A549 (cell line): ENCODE measurements around the gene IGSF5. TPM values are rescaled to one million over a fixed set of nuclear protein-coding genes. Genes with fewer than 3 reads are reported as not detected.

Experiments
- ATAC-seq, 2 experiments: fragments of 200-7000 bp in 1 of 2; fragments of >200 bp in 1 of 2; cut with Nextera tagmentation in 1 of 2; cut with Tn5 transposase in 1 of 2; 3 replicates each; pipeline versions ENCODE4 v1.8.0 to v1.9.1; 2018 to 2020; ENCODE audit warnings: mild to moderate bottlenecking in 1 of 2, moderate library complexity in 1 of 2
- CTCF ChIA-PET: fragments of 300-600 bp; sonication (Branson Sonifier 250); formaldehyde crosslinking; extraction: SDS; loops from one replicate; lab custom pipeline; 2021; ENCODE audit warnings: antibody characterized with exemption, inconsistent platforms; lab: Yijun Ruan, JAX
- POLR2A ChIA-PET: fragments of 350-600 bp; formaldehyde crosslinking; extraction: SDS; loops from one replicate; lab custom pipeline; 2021; ENCODE audit warnings: antibody characterized with exemption, inconsistent platforms; lab: Yijun Ruan, JAX
- DNase-seq, 2 experiments: peaks; one replicate each; pipeline versions ENCODE4 v3.0.0 to v3.0.0-alpha.2; 2011 to 2016; ENCODE audit warnings: low read depth in 1 of 2, low spot score in 1 of 2
- FAIRE-seq: peaks from 2 replicates; lab custom pipeline; 2011; peaks lifted over from hg19 to GRCh38; lab: Jason Lieb, UNC
- H3K27ac ChIP-seq, 2 experiments: fragments of >200 bp; sonication (Bioruptor Twin); formaldehyde crosslinking; 3 replicates each; pipeline ENCODE4 v1.5.1; 2016 to 2017
- H3K4me1 ChIP-seq: fragments of >200 bp; sonication (Bioruptor Twin); formaldehyde crosslinking; 3 replicates; pipeline ENCODE4 v1.6.1; 2016
- H3K4me2 ChIP-seq: fragments of >200 bp; sonication (Bioruptor Twin); formaldehyde crosslinking; 3 replicates; pipeline ENCODE4 v1.6.1; 2016
- H3K4me3 ChIP-seq: fragments of >200 bp; sonication (Bioruptor Twin); formaldehyde crosslinking; 3 replicates; pipeline ENCODE4 v1.5.1; 2016
- H3K9me3 ChIP-seq: fragments of >200 bp; sonication (Bioruptor Twin); formaldehyde crosslinking; 3 replicates; pipeline ENCODE4 v1.6.1; 2016
- BHLHE40 ChIP-seq: IDR thresholded peaks from 2 replicates; pipeline ENCODE4 v1.6.1; 2012; ENCODE audit warnings: low read depth, low read length, inconsistent platforms
- CEBPB ChIP-seq, 2 experiments: fragments of >200 bp in 1 of 2; sonication (Bioruptor Twin) in 1 of 2; formaldehyde crosslinking in 1 of 2; IDR thresholded peaks; 2 replicates each; pipeline ENCODE4 v1.6.1; 2012 to 2016
- CTCF ChIP-seq: fragments of >200 bp; sonication (Bioruptor Twin); formaldehyde crosslinking; IDR thresholded peaks from 3 replicates; pipeline ENCODE4 v1.5.1; 2016
- E2F6 ChIP-seq: IDR thresholded peaks from 2 replicates; pipeline ENCODE4 v1.6.1; 2012; ENCODE audit warnings: low read depth, borderline replicate concordance
- EHMT2 ChIP-seq: fragments of 200-600 bp; sonication (generic); IDR thresholded peaks from 2 replicates; pipeline ENCODE4 v1.6.1; 2016; ENCODE audit warnings: antibody characterized with exemption, low read depth, mild to moderate bottlenecking, moderate library complexity
- ELK1 ChIP-seq: fragments of 150-350 bp; IDR thresholded peaks from 2 replicates; pipeline ENCODE4 v1.6.1; 2014; ENCODE audit warnings: low read depth, mild to moderate bottlenecking, low read length
- ESRRA ChIP-seq: fragments of 150-350 bp; IDR thresholded peaks from 2 replicates; pipeline ENCODE4 v1.6.1; 2014; ENCODE audit warnings: mild to moderate bottlenecking, low read length, borderline replicate concordance
- HDAC2 ChIP-seq: fragments of 200-600 bp; sonication (generic); IDR thresholded peaks from 2 replicates; pipeline ENCODE4 v1.6.1; 2016
- HMGXB4 ChIP-seq: fragments of 250-450 bp; sonication (Bioruptor Pico); IDR thresholded peaks from 2 replicates; pipeline ENCODE4 v1.5.0; 2021; ENCODE audit warnings: mild to moderate bottlenecking, moderate library complexity, borderline replicate concordance
- HOXA7 ChIP-seq: fragments of 250-450 bp; sonication (Bioruptor Pico); IDR thresholded peaks from 2 replicates; pipeline ENCODE4 v1.5.0; 2020; ENCODE audit warnings: mild to moderate bottlenecking, moderate library complexity
- JUN ChIP-seq, 2 experiments: fragments of >200 bp; sonication (Bioruptor Twin); formaldehyde crosslinking; IDR thresholded peaks; 2 replicates in 1 of 2; 3 replicates in 1 of 2; pipeline ENCODE4 v1.6.1; 2016 to 2017
- MAFK ChIP-seq: fragments of 450-650 bp; IDR thresholded peaks from 2 replicates; pipeline ENCODE4 v1.6.1; 2014; ENCODE audit not compliant: partially characterized antibody
- MAX ChIP-seq: IDR thresholded peaks from 2 replicates; pipeline ENCODE4 v1.6.1; 2012
- MAZ ChIP-seq: fragments of 150-350 bp; IDR thresholded peaks from 2 replicates; pipeline ENCODE4 v1.6.1; 2014; ENCODE audit warnings: antibody characterized with exemption, low read depth, low read length, borderline replicate concordance
- NFE2L2 ChIP-seq: fragments of 150-350 bp; conservative IDR thresholded peaks from 2 replicates; pipeline ENCODE4 v1.6.1; 2014; ENCODE audit warnings: low read length
- NR3C1 ChIP-seq: fragments of >200 bp; sonication (Bioruptor Twin); formaldehyde crosslinking; IDR thresholded peaks from 3 replicates; pipeline ENCODE4 v1.6.1; 2017
- PBX3 ChIP-seq: IDR thresholded peaks from 2 replicates; pipeline ENCODE4 v1.6.1; 2012
- PHF8 ChIP-seq: fragments of 200-600 bp; sonication (generic); IDR thresholded peaks from 2 replicates; pipeline ENCODE4 v1.6.1; 2016; ENCODE audit warnings: low read depth, mild to moderate bottlenecking, antibody characterized with exemption, moderate library complexity, borderline replicate concordance
- RAD21 ChIP-seq, 2 experiments: fragments of >200 bp in 1 of 2; sonication (Bioruptor Twin) in 1 of 2; formaldehyde crosslinking in 1 of 2; IDR thresholded peaks in 1 of 2; conservative IDR thresholded peaks in 1 of 2; 2 replicates in 1 of 2; 3 replicates in 1 of 2; pipeline ENCODE4 v1.6.1; 2012 to 2018; ENCODE audit warnings: inconsistent platforms in 1 of 2
- RARB ChIP-seq: fragments of 250-450 bp; sonication (Bioruptor Pico); IDR thresholded peaks from 2 replicates; pipeline ENCODE4 v1.8.0; 2021; ENCODE audit warnings: mild to moderate bottlenecking, moderate library complexity
- REST ChIP-seq: fragments of 200-600 bp; sonication (generic); IDR thresholded peaks from 2 replicates; pipeline ENCODE4 v1.6.1; 2016; ENCODE audit warnings: antibody characterized with exemption, mild to moderate bottlenecking, moderate library complexity
- SREBF2 ChIP-seq: fragments of 450-650 bp; IDR thresholded peaks from 2 replicates; pipeline ENCODE4 v1.6.1; 2014; ENCODE audit warnings: mild to moderate bottlenecking, moderate library complexity
- TFCP2L1 ChIP-seq: fragments of 250-450 bp; sonication (Bioruptor Pico); IDR thresholded peaks from 2 replicates; pipeline ENCODE4 v1.5.0; 2021; ENCODE audit warnings: mild to moderate bottlenecking
- ZC3H11A ChIP-seq: fragments of 450-650 bp; IDR thresholded peaks from 2 replicates; pipeline ENCODE4 v1.6.1; 2014; ENCODE audit warnings: antibody characterized with exemption, mild to moderate bottlenecking
- ZFP36 ChIP-seq: fragments of 450-650 bp; IDR thresholded peaks from 2 replicates; pipeline ENCODE4 v1.6.1; 2014; ENCODE audit warnings: borderline replicate concordance; ENCODE audit not compliant: partially characterized antibody
- ZNF302 ChIP-seq: fragments of 250-450 bp; sonication (Bioruptor Pico); IDR thresholded peaks from 2 replicates; pipeline ENCODE4 v1.9.0; 2021; ENCODE audit warnings: inconsistent platforms, mild to moderate bottlenecking, moderate library complexity
- WGBS: methylation state at CpG from one replicate; pipeline ENCODE4 v1.1.6; 2017; ENCODE audit errors: missing lambda C conversion rate; 5-methylcytosine and 5-hydroxymethylcytosine counted together
- polyA plus RNA-seq, 4 experiments: library from polyadenylated mRNA; depleted of rRNA in 3 of 4; stranded (reverse); fragments of >200 nt; fragmentation: RNase III in 1 of 4; extraction: RNeasy Plus Mini Kit Qiagen cat#74134 plus additional on column Dnase treatment in 1 of 4; gene quantifications; 2 replicates in 3 of 4; 3 replicates in 1 of 4; pipeline ENCODE4 v1.2.3, GENCODE V29; 2011 to 2017

The IGSF5 gene
- polyA plus RNA-seq, 2 of the 4 experiments (the other 2 are of a cell fraction), result not detected

GRCh38 chr21:39818557-39818956, 73.6 kb downstream of the IGSF5 start:
- Histone ChIP-seq H3K9me3 (no peaks in the 10 kb centered on the region), H3K4me3 (no peak overlapping the region), H3K27ac (no peak overlapping the region), H3K4me1 (no peaks in the 10 kb centered on the region), H3K4me2 (no peak overlapping the region)
- TF ChIP-seq CTCF (no peak), EHMT2 (no peak), ZC3H11A (no peak), NR3C1 (no peak), ZNF302 (no peak), RARB (CRISPR knock-in tag) (no peak), PHF8 (no peak), MAZ (no peak), CEBPB (IDR thresholded peaks at IDR 0.05) (no peak), PBX3 (no peak), RAD21 (conservative IDR thresholded peaks at IDR 0.05 in 1 of 2, IDR thresholded peaks at IDR 0.05 in 1 of 2) (no peak), HOXA7 (CRISPR knock-in tag) (no peak), TFCP2L1 (CRISPR knock-in tag) (no peak), ESRRA (no peak), SREBF2 (no peak)
- 0% methylated on average over 2 of the region's 2 CpGs for WGBS
- no peak for DNase-seq
- FAIRE-seq, result no peak
- ChIA-PET POLR2A (no interaction called here), CTCF (no interaction called here)
- ATAC-seq, result no peak

GRCh38 chr21:39822042-39822441, 77.1 kb downstream of the IGSF5 start:
- ChIA-PET CTCF (no interaction called here), POLR2A (no interaction called here)
- ATAC-seq (no peak), DNase-seq (no peak), FAIRE-seq (no peak)
- no peaks in the 10 kb centered on the region for H3K4me1 ChIP-seq
- H3K9me3 ChIP-seq, result no peaks in the 10 kb centered on the region
- WGBS, result 31% methylated on average over 3 of the region's 3 CpGs
- H3K4me2 ChIP-seq, result no peak overlapping the region
- no peak overlapping the region for H3K4me3 ChIP-seq
- no peak overlapping the region for H3K27ac ChIP-seq
- TF ChIP-seq BHLHE40 (no peak), CTCF (no peak), ZC3H11A (no peak), HMGXB4 (CRISPR knock-in tag) (no peak), JUN (IDR thresholded peaks at IDR 0.05) (no peak), ESRRA (no peak), ZFP36 (no peak), NFE2L2 (no peak), EHMT2 (no peak), MAX (no peak), REST (no peak), HDAC2 (no peak), ELK1 (no peak), E2F6 (no peak), MAFK (no peak)
